ENCODE results near the gene ZNF384.

DNA sequence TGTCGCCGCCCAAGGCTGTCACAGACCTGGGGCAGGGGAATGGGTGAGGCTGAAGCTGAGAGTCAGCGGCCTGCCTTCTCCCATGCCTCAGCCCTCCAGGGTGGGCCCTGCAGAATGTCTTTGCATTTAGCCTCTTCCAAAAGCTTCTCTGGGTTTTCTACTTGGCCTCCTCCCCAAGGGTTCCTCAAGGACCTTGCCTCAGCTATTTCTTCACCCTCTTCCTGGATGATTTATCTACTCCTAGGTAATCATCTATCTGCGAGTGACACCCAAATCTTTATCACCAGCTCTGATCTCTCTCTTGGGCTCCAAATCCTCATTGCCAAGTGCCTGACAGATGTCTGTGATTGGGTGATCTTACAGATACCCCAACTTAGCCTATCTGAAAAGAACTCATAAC is 48.7 kb downstream of the ZNF384 start:
- TF ChIP-seq, protein P1, sequence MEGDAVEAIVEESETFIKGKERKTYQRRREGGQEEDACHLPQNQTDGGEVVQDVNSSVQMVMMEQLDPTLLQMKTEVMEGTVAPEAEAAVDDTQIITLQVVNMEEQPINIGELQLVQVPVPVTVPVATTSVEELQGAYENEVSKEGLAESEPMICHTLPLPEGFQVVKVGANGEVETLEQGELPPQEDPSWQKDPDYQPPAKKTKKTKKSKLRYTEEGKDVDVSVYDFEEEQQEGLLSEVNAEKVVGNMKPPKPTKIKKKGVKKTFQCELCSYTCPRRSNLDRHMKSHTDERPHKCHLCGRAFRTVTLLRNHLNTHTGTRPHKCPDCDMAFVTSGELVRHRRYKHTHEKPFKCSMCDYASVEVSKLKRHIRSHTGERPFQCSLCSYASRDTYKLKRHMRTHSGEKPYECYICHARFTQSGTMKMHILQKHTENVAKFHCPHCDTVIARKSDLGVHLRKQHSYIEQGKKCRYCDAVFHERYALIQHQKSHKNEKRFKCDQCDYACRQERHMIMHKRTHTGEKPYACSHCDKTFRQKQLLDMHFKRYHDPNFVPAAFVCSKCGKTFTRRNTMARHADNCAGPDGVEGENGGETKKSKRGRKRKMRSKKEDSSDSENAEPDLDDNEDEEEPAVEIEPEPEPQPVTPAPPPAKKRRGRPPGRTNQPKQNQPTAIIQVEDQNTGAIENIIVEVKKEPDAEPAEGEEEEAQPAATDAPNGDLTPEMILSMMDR (IDR thresholded peaks at IDR 0.05) = no peak
- TF ChIP-seq POLR2A (IDR thresholded peaks at IDR 0.05) = no peak
- no peak for TF ChIP-seq EP300 (IDR thresholded peaks at IDR 0.05)
